HEK293 (cell line): ENCODE measurements around the gene HOXA4.

ENCODE experiments used
- CTCF ChIA-PET: fragments of 350-600 bp; formaldehyde crosslinking; extraction: SDS; loops from one replicate; lab custom pipeline; 2021; ENCODE audit warnings: antibody characterized with exemption; lab: Yijun Ruan, JAX
- POLR2A ChIA-PET: fragments of 300-600 bp; formaldehyde crosslinking; extraction: SDS; loops from one replicate; lab custom pipeline; 2020; ENCODE audit warnings: antibody characterized with exemption, inconsistent platforms; lab: Yijun Ruan, JAX
- H3K27ac ChIP-seq: fragments of 200-500 bp; sonication (Bioruptor generic); 2 replicates; pipeline ENCODE4 v1.5.1; 2014; ENCODE audit warnings: low read depth, low read length, control low read depth, inconsistent platforms; ENCODE audit errors: extremely low read depth
- H3K36me3 ChIP-seq, 2 experiments: fragments of 200-500 bp in 1 of 2; sonication (Bioruptor generic) in 1 of 2; 1 replicate in 1 of 2; 2 replicates in 1 of 2; pipeline ENCODE4 v1.5.1; 2014 to 2017; ENCODE audit warnings: inconsistent platforms in 2 of 2, low read length in 2 of 2; ENCODE audit not compliant: control insufficient read depth in 2 of 2, insufficient read depth in 1 of 2
- H3K4me1 ChIP-seq: fragments of 200-500 bp; sonication (Bioruptor generic); 2 replicates; pipeline ENCODE4 v1.5.1; 2014; ENCODE audit warnings: mild to moderate bottlenecking, low read length, inconsistent platforms; ENCODE audit not compliant: control insufficient read depth, insufficient read depth
- H3K4me3 ChIP-seq: 2 replicates; pipeline ENCODE4 v1.5.1; 2011; ENCODE audit warnings: low read depth, mild to moderate bottlenecking, control low read depth, low read length, moderate library complexity
- H3K9me3 ChIP-seq: fragments of 200-500 bp; sonication (Bioruptor generic); 2 replicates; pipeline ENCODE4 v1.5.1; 2014; ENCODE audit warnings: low read depth, low read length, inconsistent platforms; ENCODE audit not compliant: control insufficient read depth, insufficient read depth
- GLI4 ChIP-seq: fragments of 450-650 bp; formaldehyde crosslinking; IDR thresholded peaks from 2 replicates; pipeline ENCODE4 v1.5.1; 2016; ENCODE audit warnings: missing biosample characterization, missing genetic modification characterization
- KLF7 ChIP-seq: fragments of 450-650 bp; formaldehyde crosslinking; IDR thresholded peaks from 2 replicates; pipeline ENCODE4 v1.5.1; 2016; ENCODE audit warnings: missing biosample characterization, missing genetic modification characterization, borderline replicate concordance
- KLF8 ChIP-seq: fragments of 450-650 bp; formaldehyde crosslinking; IDR thresholded peaks from 2 replicates; pipeline ENCODE4 v1.5.1; 2016; ENCODE audit warnings: missing biosample characterization, missing genetic modification characterization
- MZF1 ChIP-seq: fragments of 450-650 bp; formaldehyde crosslinking; IDR thresholded peaks from 2 replicates; pipeline ENCODE4 v1.5.1; 2017; ENCODE audit warnings: missing biosample characterization, missing genetic modification characterization, borderline replicate concordance
- SETDB1 ChIP-seq: IDR thresholded peaks from one replicate; pipeline ENCODE4 v1.6.1; 2017; ENCODE audit warnings: mild to moderate bottlenecking, low read length, moderate library complexity, mixed read lengths; ENCODE audit not compliant: insufficient read length
- ZBTB20 ChIP-seq: fragments of 450-650 bp; formaldehyde crosslinking; IDR thresholded peaks from 2 replicates; pipeline ENCODE4 v1.5.1; 2016; ENCODE audit warnings: missing biosample characterization, missing genetic modification characterization
- ZFHX2 ChIP-seq: fragments of 450-650 bp; formaldehyde crosslinking; conservative IDR thresholded peaks from 2 replicates; pipeline ENCODE4 v1.5.1; 2016; ENCODE audit warnings: missing biosample characterization, missing genetic modification characterization
- ZNF155 ChIP-seq: fragments of 450-650 bp; formaldehyde crosslinking; IDR thresholded peaks from 2 replicates; pipeline ENCODE4 v1.5.1; 2016; ENCODE audit warnings: missing biosample characterization, missing genetic modification characterization
- ZNF169 ChIP-seq: fragments of 450-650 bp; formaldehyde crosslinking; IDR thresholded peaks from 2 replicates; pipeline ENCODE4 v1.5.1; 2016; ENCODE audit warnings: missing biosample characterization, missing genetic modification characterization
- ZNF19 ChIP-seq: fragments of 450-650 bp; formaldehyde crosslinking; IDR thresholded peaks from 2 replicates; pipeline ENCODE4; 2016; ENCODE audit warnings: missing biosample characterization, missing genetic modification characterization, low read depth
- ZNF2 ChIP-seq: fragments of 450-650 bp; formaldehyde crosslinking; IDR thresholded peaks from 2 replicates; pipeline ENCODE4 v1.5.1; 2016; ENCODE audit warnings: missing biosample characterization, missing genetic modification characterization
- ZNF239 ChIP-seq: fragments of 450-650 bp; formaldehyde crosslinking; IDR thresholded peaks from 2 replicates; pipeline ENCODE4 v1.5.1; 2016; ENCODE audit warnings: missing biosample characterization, missing genetic modification characterization
- ZNF266 ChIP-seq: fragments of 450-650 bp; formaldehyde crosslinking; IDR thresholded peaks from 2 replicates; pipeline ENCODE4 v1.5.1; 2016; ENCODE audit warnings: missing biosample characterization, missing genetic modification characterization, low read depth
- ZNF350 ChIP-seq: fragments of 450-650 bp; formaldehyde crosslinking; IDR thresholded peaks from 2 replicates; pipeline ENCODE4 v1.5.0; 2017; ENCODE audit warnings: missing biosample characterization, mild to moderate bottlenecking, missing genetic modification characterization
- ZNF394 ChIP-seq: fragments of 450-650 bp; formaldehyde crosslinking; IDR thresholded peaks from 2 replicates; pipeline ENCODE4 v1.5.1; 2016; ENCODE audit warnings: missing biosample characterization, missing genetic modification characterization, mild to moderate bottlenecking, moderate library complexity, borderline replicate concordance
- ZNF514 ChIP-seq: fragments of 450-650 bp; formaldehyde crosslinking; IDR thresholded peaks from 2 replicates; pipeline ENCODE4 v1.5.1; 2016; ENCODE audit warnings: missing biosample characterization, missing genetic modification characterization
- ZNF530 ChIP-seq: fragments of 450-650 bp; formaldehyde crosslinking; IDR thresholded peaks from 2 replicates; pipeline ENCODE4 v1.5.1; 2016; ENCODE audit warnings: low read depth, missing biosample characterization, missing genetic modification characterization
- ZNF544 ChIP-seq: fragments of 450-650 bp; formaldehyde crosslinking; IDR thresholded peaks from 2 replicates; pipeline ENCODE4 v1.5.0; 2017; ENCODE audit warnings: missing biosample characterization, missing genetic modification characterization
- ZNF548 ChIP-seq: fragments of 450-650 bp; formaldehyde crosslinking; IDR thresholded peaks from 2 replicates; pipeline ENCODE4 v1.5.1; 2016; ENCODE audit warnings: missing biosample characterization, missing genetic modification characterization
- ZNF555 ChIP-seq: fragments of 450-650 bp; formaldehyde crosslinking; conservative IDR thresholded peaks from 2 replicates; pipeline ENCODE4 v1.5.1; 2017; ENCODE audit warnings: missing biosample characterization, mild to moderate bottlenecking, missing genetic modification characterization, inconsistent platforms
- ZNF596 ChIP-seq: fragments of 450-650 bp; IDR thresholded peaks from 2 replicates; pipeline ENCODE4 v1.5.0; 2018; ENCODE audit warnings: missing biosample characterization, mild to moderate bottlenecking, missing genetic modification characterization, moderate library complexity
- ZNF600 ChIP-seq: fragments of 450-650 bp; formaldehyde crosslinking; IDR thresholded peaks from 2 replicates; pipeline ENCODE4 v1.5.1; 2016; ENCODE audit warnings: missing biosample characterization, missing genetic modification characterization
- ZNF660 ChIP-seq: fragments of 450-650 bp; IDR thresholded peaks from 2 replicates; pipeline ENCODE4 v1.5.1; 2018; ENCODE audit warnings: missing biosample characterization, mild to moderate bottlenecking, missing genetic modification characterization
- ZNF785 ChIP-seq: fragments of 450-650 bp; formaldehyde crosslinking; IDR thresholded peaks from 2 replicates; pipeline ENCODE4 v1.5.1; 2016; ENCODE audit warnings: missing biosample characterization, missing genetic modification characterization
- ZNF791 ChIP-seq: fragments of 450-650 bp; formaldehyde crosslinking; IDR thresholded peaks from 2 replicates; pipeline ENCODE4 v1.5.1; 2016; ENCODE audit warnings: missing biosample characterization, missing genetic modification characterization
- ZSCAN30 ChIP-seq: fragments of 450-650 bp; IDR thresholded peaks from 2 replicates; pipeline ENCODE4 v1.5.1; 2018; ENCODE audit warnings: missing biosample characterization, mild to moderate bottlenecking, missing genetic modification characterization, moderate library complexity
- TF ChIP-seq, protein P1 (sequence below): fragments of 450-650 bp; IDR thresholded peaks from 2 replicates; pipeline ENCODE4 v1.5.1; 2018; ENCODE audit warnings: missing biosample characterization, mild to moderate bottlenecking, missing genetic modification characterization
- TF ChIP-seq, protein P2 (sequence below): fragments of 450-650 bp; formaldehyde crosslinking; IDR thresholded peaks from 2 replicates; pipeline ENCODE4 v1.5.1; 2016; ENCODE audit warnings: missing biosample characterization, missing genetic modification characterization
- TF ChIP-seq, protein P3 (sequence below): fragments of 450-650 bp; formaldehyde crosslinking; IDR thresholded peaks from 2 replicates; pipeline ENCODE4 v1.5.1; 2016; ENCODE audit warnings: missing biosample characterization, missing genetic modification characterization

Gene HOXA4

DNA sequence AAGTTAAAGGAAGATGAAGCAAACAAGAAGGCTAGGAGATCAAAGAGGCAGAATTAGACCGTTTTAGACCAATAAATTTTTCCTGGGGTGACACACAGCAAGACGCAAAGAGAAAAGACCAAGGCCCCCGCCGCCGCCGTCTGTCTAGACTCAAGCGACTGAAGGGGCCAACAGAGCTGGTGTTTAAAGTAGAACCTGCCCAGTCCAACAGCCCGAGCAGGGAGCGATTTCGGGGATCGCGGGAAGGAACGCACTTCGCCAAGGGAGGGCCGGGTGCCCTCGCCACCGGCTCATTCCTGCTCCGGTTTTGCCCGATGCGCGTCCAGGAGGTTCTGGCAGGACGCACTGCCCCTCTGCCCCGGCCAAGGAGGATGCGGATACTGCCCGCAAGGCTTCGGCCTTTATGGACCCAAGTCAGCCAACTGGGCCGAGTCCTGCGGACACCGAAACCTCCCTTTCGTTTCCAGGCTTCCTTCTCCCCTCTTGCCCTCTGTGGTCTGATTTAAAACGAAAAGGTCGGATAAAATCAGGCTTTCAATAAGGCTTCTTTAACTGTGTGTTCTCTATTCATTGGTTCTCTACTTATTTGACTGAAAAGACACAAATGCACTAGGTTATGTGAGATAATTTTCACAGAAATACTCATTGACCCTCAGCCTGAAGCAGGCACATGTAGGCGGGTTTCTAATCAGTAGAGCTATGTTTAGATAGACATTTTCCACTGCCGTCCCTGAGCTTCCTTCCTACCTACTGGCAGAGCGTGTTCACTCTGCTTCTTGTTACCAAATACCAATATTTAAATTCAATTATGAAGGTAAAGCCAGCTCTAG is 28.1 kb upstream of the HOXA4 start:
- Histone ChIP-seq H3K27ac (peak overlapping the region; percentile 100), H3K9me3 (no peaks in the 10 kb centered on the region), H3K4me3 (no peak overlapping the region), H3K36me3 (peaks cover 14 to 19% of the 10 kb centered on the region in 2 experiments)
- ChIA-PET CTCF (interaction anchor here (0.6 to 1.6 kb wide), 11 partner anchors 9 to 1309 kb away, joined by 3 to 9 read pairs (median 3); no protein-coding TSS in a partner anchor), POLR2A (interaction anchor here (0.5 to 2.3 kb wide), 5 partner anchors 9 to 48 kb away, joined by 4 to 17 read pairs (median 4); partner anchors contain the start of genes HOXA11 and HOXA5)
- TF ChIP-seq ZNF548 (tag by site-specific recombination) (no peak), ZFHX2 (tag by site-specific recombination) (0 out of 2 replicates have a peak, but pooled peaks have one; percentile 6), ZNF544 (no peak), KLF7 (no peak), ZNF660 (tag by site-specific recombination) (no peak), ZNF600 (tag by site-specific recombination) (0 out of 2 replicates have a peak, but pooled peaks have one; percentile 21), ZSCAN30 (no peak), ZNF514 (no peak), ZNF394 (no peak), ZNF596 (tag by site-specific recombination) (0 out of 2 replicates have a peak, but pooled peaks have one; percentile 2), ZNF266 (tag by site-specific recombination) (no peak), ZNF791 (tag by site-specific recombination) (no peak)
- TF ChIP-seq, protein P1, sequence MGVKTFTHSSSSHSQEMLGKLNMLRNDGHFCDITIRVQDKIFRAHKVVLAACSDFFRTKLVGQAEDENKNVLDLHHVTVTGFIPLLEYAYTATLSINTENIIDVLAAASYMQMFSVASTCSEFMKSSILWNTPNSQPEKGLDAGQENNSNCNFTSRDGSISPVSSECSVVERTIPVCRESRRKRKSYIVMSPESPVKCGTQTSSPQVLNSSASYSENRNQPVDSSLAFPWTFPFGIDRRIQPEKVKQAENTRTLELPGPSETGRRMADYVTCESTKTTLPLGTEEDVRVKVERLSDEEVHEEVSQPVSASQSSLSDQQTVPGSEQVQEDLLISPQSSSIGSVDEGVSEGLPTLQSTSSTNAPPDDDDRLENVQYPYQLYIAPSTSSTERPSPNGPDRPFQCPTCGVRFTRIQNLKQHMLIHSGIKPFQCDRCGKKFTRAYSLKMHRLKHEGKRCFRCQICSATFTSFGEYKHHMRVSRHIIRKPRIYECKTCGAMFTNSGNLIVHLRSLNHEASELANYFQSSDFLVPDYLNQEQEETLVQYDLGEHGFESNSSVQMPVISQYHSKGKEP (tag by site-specific recombination), result no peak
- TF ChIP-seq, protein P2, sequence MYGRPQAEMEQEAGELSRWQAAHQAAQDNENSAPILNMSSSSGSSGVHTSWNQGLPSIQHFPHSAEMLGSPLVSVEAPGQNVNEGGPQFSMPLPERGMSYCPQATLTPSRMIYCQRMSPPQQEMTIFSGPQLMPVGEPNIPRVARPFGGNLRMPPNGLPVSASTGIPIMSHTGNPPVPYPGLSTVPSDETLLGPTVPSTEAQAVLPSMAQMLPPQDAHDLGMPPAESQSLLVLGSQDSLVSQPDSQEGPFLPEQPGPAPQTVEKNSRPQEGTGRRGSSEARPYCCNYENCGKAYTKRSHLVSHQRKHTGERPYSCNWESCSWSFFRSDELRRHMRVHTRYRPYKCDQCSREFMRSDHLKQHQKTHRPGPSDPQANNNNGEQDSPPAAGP (tag by site-specific recombination), result no peak
- TF ChIP-seq, all 188 proteins: peak for 3
- H3K4me1 ChIP-seq, result peaks cover 12% of the 10 kb centered on the region

DNA sequence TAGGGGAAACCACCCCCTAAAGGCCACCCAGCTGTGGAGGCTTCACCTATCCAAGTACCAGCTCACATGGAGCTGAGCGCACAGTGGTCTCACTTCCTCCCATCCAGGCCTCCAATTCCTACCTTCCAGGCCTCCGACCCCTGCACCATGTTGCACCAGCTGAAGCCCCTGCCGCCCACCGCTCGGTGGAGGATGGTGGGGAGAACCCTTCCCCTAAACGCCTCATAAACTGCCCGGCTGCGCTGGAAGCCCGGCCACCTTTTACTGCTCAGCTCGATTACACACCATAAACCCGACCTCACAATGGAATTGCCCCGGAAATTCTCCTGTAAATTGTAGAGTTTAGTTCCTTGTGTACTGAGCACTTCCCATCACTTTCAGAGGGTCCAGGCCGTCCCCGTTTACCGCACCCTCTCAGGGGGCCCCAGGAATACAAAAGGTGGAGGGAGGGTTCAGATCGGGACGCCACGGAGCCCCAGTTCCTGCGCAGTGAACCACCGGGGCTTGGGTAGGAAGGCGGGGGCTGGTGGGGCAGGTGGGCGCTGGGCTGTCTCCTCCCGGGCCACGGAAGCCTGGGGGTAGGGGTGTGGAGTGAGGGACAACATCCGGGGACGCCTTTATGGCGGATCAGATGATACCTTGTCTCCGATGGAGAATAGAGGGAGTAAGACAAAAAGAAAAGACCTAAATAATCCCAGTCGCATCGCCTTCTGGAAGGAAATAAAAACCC is 27.3 kb upstream of the HOXA4 start:
- peaks cover 12% of the 10 kb centered on the region for H3K4me1 ChIP-seq
- ChIA-PET CTCF (interaction anchor here (0.6 to 2.8 kb wide), 3 partner anchors 14 to 1067 kb away, joined by 3 to 11 read pairs (median 4); partner anchors contain the start of gene HOXA5), POLR2A (interaction anchor here (1.3 to 2.3 kb wide), 4 partner anchors 8 to 22 kb away, joined by 4 to 17 read pairs (median 9); no protein-coding TSS in a partner anchor)
- peaks cover 6 to 11% of the 10 kb centered on the region in 2 experiments; a peak in 2 of 3 replicates for H3K36me3 ChIP-seq
- peak overlapping the region; percentile 33; the same call in 1 of the 2 replicates for H3K27ac ChIP-seq
- TF ChIP-seq MZF1 (tag by site-specific recombination) (no peak), ZNF2 (tag by site-specific recombination) (no peak), ZNF555 (tag by site-specific recombination) (no peak), ZNF19 (no peak), ZBTB20 (tag by site-specific recombination) (no peak), GLI4 (tag by site-specific recombination) (no peak), ZNF169 (tag by site-specific recombination) (no peak), KLF8 (no peak), ZNF239 (tag by site-specific recombination) (no peak), ZNF785 (no peak), ZNF350 (tag by site-specific recombination) (no peak), ZNF530 (tag by site-specific recombination) (no peak), SETDB1 (no peak), ZNF155 (tag by site-specific recombination) (no peak)
- TF ChIP-seq, protein P2 (tag by site-specific recombination), result no peak
- TF ChIP-seq, protein P3, sequence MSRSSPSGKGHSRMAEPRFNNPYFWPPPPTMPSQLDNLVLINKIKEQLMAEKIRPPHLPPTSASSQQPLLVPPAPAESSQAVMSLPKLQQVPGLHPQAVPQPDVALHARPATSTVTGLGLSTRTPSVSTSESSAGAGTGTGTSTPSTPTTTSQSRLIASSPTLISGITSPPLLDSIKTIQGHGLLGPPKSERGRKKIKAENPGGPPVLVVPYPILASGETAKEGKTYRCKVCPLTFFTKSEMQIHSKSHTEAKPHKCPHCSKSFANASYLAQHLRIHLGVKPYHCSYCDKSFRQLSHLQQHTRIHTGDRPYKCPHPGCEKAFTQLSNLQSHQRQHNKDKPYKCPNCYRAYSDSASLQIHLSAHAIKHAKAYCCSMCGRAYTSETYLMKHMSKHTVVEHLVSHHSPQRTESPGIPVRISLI (tag by site-specific recombination), result no peak
- no peak overlapping the region for H3K4me3 ChIP-seq
- no peaks in the 10 kb centered on the region for H3K9me3 ChIP-seq
